Panc1 (cell line): ENCODE results near the gene PARP4. TPM values are rescaled to one million over a fixed set of nuclear protein-coding genes. Genes with fewer than 3 reads are reported as not detected.

ENCODE experiments used
- ATAC-seq: fragments of 200-7000 bp; cut with Tn5 transposase; 2 replicates; pipeline ENCODE4 v1.9.1; 2020; ENCODE audit warnings: mild to moderate bottlenecking, moderate library complexity
- BruUV-seq: library from RNA; stranded (reverse); fragments of 400-500 nt; replicated peaks from 2 replicates; lab custom pipeline; 2021; lab: Mats Ljungman, UMichigan
- CTCF ChIA-PET: fragments of 300-600 bp; sonication (Branson Sonifier 250); formaldehyde crosslinking; loops from one replicate; lab custom pipeline; 2022; ENCODE audit warnings: antibody characterized with exemption; lab: Charles Lee
- POLR2A ChIA-PET: fragments of 300-600 bp; sonication (Branson Sonifier 250); formaldehyde crosslinking; loops from one replicate; lab custom pipeline; 2022; ENCODE audit warnings: antibody characterized with exemption; lab: Charles Lee
- DNase-seq: peaks from one replicate; pipeline ENCODE4 v3.0.0-alpha.2; 2010; ENCODE audit warnings: low read depth, low spot score
- H3K27ac ChIP-seq: 2 replicates; pipeline ENCODE4 v1.5.1; 2011; ENCODE audit warnings: mild to moderate bottlenecking, low read length, inconsistent platforms
- H3K27me3 ChIP-seq: fragments of 200-500 bp; sonication (Bioruptor generic); 2 replicates; pipeline ENCODE4 v1.6.0; 2014; ENCODE audit warnings: low read length, inconsistent platforms; ENCODE audit not compliant: control insufficient read depth, insufficient read depth
- H3K36me3 ChIP-seq: fragments of 200-500 bp; sonication (Bioruptor generic); 2 replicates; pipeline ENCODE4 v1.5.1; 2014; ENCODE audit warnings: inconsistent platforms, mild to moderate bottlenecking, low read length, moderate library complexity; ENCODE audit not compliant: control insufficient read depth, insufficient read depth
- H3K4me1 ChIP-seq: 2 replicates; pipeline ENCODE4 v1.5.1; 2011; ENCODE audit warnings: inconsistent platforms, mild to moderate bottlenecking, low read length, moderate library complexity; ENCODE audit not compliant: control insufficient read depth, insufficient read depth
- H3K4me3 ChIP-seq, 2 experiments: 2 replicates each; pipeline ENCODE4 v1.5.1; 2011 to 2012; ENCODE audit warnings: low read depth in 2 of 2, low read length in 2 of 2, mild to moderate bottlenecking in 2 of 2, inconsistent platforms in 1 of 2, moderate library complexity in 1 of 2
- H3K9me3 ChIP-seq: fragments of 200-500 bp; sonication (Bioruptor generic); 2 replicates; pipeline ENCODE4 v1.5.1; 2014; ENCODE audit warnings: low read depth, mild to moderate bottlenecking, inconsistent platforms, low read length, moderate library complexity; ENCODE audit not compliant: control insufficient read depth, insufficient read depth
- POLR2AphosphoS5 ChIP-seq: IDR thresholded peaks from 2 replicates; pipeline ENCODE4 v1.6.1; 2012; ENCODE audit warnings: mild to moderate bottlenecking, low read depth, low read length, moderate library complexity
- SIN3A ChIP-seq: IDR thresholded peaks from 2 replicates; pipeline ENCODE4 v1.6.1; 2012; ENCODE audit warnings: low read depth, mild to moderate bottlenecking, low read length, moderate library complexity, borderline replicate concordance; ENCODE audit not compliant: insufficient read depth
- in situ Hi-C: cut with HindIII; loops from 2 replicates; pipeline ENCODE4 v1.10.0; 2016; ENCODE audit warnings: low sequenced_read_pairs, low pct_unique_long_range_greater_than_20kb
- intact Hi-C: fragments of 100-400 bp; cut with micrococcal nuclease; formaldehyde crosslinking; loops from one replicate; pipeline ENCODE4 v1.10.0; 2022; ENCODE audit not compliant: unreplicated experiment
- total RNA-seq: library from RNA; stranded (reverse); gene quantifications from one replicate; pipeline ENCODE4 v1.2.1, GENCODE V29; 2021; ENCODE audit not compliant: unreplicated experiment
- TF ChIP-seq, protein P1 (sequence below): fragments of 450-650 bp; IDR thresholded peaks from 2 replicates; pipeline ENCODE4 v1.5.1; 2017; ENCODE audit warnings: mild to moderate bottlenecking
- TF ChIP-seq, protein P2 (sequence below), 2 experiments: IDR thresholded peaks; 2 replicates each; pipeline ENCODE4 v1.6.1; 2011 to 2012; ENCODE audit warnings: low read depth in 2 of 2, control low read depth in 1 of 2, low read length in 1 of 2, mild to moderate bottlenecking in 1 of 2, moderate library complexity in 1 of 2; ENCODE audit not compliant: insufficient read depth in 1 of 2

Gene PARP4
- total RNA-seq, 1 experiment from 2014 or later, result 44.0 TPM

DNA sequence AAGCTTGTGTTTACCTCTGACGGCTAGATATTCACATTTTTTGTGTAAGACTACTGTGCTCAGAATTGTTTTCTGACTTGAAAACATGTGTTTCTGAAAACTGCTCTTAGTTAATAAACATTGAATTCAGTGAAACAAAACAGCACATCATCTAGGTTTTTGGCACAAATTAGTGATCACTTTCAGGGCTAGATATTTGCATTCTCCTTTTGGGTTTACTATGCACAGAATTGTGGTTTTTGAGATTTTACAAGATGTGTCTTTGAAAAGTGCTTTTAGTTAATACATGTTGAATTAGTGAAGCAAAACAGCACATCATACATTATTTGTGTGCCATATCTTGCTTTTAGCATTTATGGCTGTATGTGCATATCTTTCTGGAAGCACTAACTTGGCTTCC, 8.2 kb upstream of the PARP4 start:
- POLR2A ChIA-PET, result no interaction called here
- ATAC-seq (no peak), DNase-seq (no peak)
- TF ChIP-seq, protein P1, sequence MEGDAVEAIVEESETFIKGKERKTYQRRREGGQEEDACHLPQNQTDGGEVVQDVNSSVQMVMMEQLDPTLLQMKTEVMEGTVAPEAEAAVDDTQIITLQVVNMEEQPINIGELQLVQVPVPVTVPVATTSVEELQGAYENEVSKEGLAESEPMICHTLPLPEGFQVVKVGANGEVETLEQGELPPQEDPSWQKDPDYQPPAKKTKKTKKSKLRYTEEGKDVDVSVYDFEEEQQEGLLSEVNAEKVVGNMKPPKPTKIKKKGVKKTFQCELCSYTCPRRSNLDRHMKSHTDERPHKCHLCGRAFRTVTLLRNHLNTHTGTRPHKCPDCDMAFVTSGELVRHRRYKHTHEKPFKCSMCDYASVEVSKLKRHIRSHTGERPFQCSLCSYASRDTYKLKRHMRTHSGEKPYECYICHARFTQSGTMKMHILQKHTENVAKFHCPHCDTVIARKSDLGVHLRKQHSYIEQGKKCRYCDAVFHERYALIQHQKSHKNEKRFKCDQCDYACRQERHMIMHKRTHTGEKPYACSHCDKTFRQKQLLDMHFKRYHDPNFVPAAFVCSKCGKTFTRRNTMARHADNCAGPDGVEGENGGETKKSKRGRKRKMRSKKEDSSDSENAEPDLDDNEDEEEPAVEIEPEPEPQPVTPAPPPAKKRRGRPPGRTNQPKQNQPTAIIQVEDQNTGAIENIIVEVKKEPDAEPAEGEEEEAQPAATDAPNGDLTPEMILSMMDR, result no peak
- no peak for TF ChIP-seq POLR2AphosphoS5
- no peaks in the 10 kb centered on the region for H3K9me3 ChIP-seq
- H3K4me3 ChIP-seq, result no peak overlapping the region
- intact Hi-C loops, result no loop called here
- H3K4me1 ChIP-seq, result no peaks in the 10 kb centered on the region
- H3K27ac ChIP-seq, result no peak overlapping the region
- in situ Hi-C loops, result no loop called here
- BruUV-seq, result no TSS peak
- CTCF ChIA-PET, result no interaction called here
- no peaks in the 10 kb centered on the region for H3K36me3 ChIP-seq
- H3K27me3 ChIP-seq, result no peaks in the 10 kb centered on the region

DNA sequence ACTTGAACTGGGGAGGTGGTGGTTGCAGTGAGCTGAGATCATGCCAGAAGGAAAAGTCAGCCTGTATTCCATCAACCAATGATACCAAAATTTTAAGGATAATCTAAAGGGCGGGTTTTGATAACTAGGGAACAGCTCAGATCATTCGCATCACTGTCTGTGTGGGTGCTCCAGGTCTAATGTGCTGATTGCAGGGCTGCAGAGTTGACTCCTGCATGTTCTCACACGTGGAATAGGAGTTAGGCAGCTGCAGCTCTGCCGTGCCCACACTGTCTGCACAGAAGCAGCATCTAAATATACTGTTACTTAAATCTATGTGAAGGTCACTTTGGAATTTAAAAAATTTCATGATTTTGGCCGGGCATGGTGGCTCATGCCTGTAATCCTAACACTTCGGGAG, 4.3 kb upstream of the PARP4 start:
- intact Hi-C loops (no loop called here), in situ Hi-C loops (no loop called here)
- no peak overlapping the region for H3K27ac ChIP-seq
- BruUV-seq, result no TSS peak
- no peaks in the 10 kb centered on the region for H3K9me3 ChIP-seq
- ATAC-seq (no peak), DNase-seq (no peak)
- H3K4me1 ChIP-seq, result no peaks in the 10 kb centered on the region
- CTCF ChIA-PET, result no interaction called here
- peaks cover under 1% of the 10 kb centered on the region; the same call in 1 of the 2 replicates for H3K36me3 ChIP-seq
- no peaks in the 10 kb centered on the region for H3K27me3 ChIP-seq
- H3K4me3 ChIP-seq, result no peak overlapping the region
- TF ChIP-seq, protein P2, sequence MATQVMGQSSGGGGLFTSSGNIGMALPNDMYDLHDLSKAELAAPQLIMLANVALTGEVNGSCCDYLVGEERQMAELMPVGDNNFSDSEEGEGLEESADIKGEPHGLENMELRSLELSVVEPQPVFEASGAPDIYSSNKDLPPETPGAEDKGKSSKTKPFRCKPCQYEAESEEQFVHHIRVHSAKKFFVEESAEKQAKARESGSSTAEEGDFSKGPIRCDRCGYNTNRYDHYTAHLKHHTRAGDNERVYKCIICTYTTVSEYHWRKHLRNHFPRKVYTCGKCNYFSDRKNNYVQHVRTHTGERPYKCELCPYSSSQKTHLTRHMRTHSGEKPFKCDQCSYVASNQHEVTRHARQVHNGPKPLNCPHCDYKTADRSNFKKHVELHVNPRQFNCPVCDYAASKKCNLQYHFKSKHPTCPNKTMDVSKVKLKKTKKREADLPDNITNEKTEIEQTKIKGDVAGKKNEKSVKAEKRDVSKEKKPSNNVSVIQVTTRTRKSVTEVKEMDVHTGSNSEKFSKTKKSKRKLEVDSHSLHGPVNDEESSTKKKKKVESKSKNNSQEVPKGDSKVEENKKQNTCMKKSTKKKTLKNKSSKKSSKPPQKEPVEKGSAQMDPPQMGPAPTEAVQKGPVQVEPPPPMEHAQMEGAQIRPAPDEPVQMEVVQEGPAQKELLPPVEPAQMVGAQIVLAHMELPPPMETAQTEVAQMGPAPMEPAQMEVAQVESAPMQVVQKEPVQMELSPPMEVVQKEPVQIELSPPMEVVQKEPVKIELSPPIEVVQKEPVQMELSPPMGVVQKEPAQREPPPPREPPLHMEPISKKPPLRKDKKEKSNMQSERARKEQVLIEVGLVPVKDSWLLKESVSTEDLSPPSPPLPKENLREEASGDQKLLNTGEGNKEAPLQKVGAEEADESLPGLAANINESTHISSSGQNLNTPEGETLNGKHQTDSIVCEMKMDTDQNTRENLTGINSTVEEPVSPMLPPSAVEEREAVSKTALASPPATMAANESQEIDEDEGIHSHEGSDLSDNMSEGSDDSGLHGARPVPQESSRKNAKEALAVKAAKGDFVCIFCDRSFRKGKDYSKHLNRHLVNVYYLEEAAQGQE (IDR thresholded peaks at IDR 0.05; ENCODE audit: insufficient read depth in 1 of 2, low read depth in 2 of 2, low read length in 1 of 2), result no peak
- POLR2A ChIA-PET, result no interaction called here

DNA sequence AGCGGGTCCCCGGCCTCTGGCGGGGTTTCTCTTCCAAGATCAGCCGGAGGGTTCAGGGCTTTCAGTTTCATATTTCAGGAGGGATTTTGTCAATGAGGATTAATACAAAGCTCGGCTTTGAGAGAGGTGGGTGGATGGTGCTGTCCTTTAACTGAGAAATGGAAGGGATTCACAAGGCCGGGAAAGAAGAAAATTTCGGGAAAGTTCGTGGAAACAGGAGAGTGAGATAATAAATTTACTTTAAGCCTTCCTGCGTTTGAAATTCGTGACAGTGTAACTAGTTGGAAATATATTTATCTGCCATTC, 283 bp upstream of the PARP4 start:
- ChIA-PET CTCF (no interaction called here), POLR2A (no interaction called here)
- BruUV-seq, result no TSS peak
- ATAC-seq, result peak; percentile 1; the same call in 1 of the 2 replicates
- DNase-seq, result no peak
- TF ChIP-seq, protein P2 (IDR thresholded peaks at IDR 0.05; ENCODE audit: insufficient read depth in 1 of 2, low read depth in 2 of 2, low read length in 1 of 2), result no peak
- no peak for TF ChIP-seq SIN3A
- H3K4me1 ChIP-seq, result no peaks in the 10 kb centered on the region; the same call in 1 of the 2 replicates
- peak overlapping the region; percentile 69 to 79 for H3K4me3 ChIP-seq
- peak overlapping the region; percentile 93 for H3K27ac ChIP-seq
- intact Hi-C loops, result no loop called here
- peaks cover 5% of the 10 kb centered on the region for H3K36me3 ChIP-seq
- H3K27me3 ChIP-seq, result no peaks in the 10 kb centered on the region
- no peaks in the 10 kb centered on the region for H3K9me3 ChIP-seq
- in situ Hi-C loops, result no loop called here
